ENCODE measurements around the gene ADAM19.
A peak's percentile ranks its signal among the peaks of the same experiment; 100 is the strongest.

ADAM19 gene

DNA sequence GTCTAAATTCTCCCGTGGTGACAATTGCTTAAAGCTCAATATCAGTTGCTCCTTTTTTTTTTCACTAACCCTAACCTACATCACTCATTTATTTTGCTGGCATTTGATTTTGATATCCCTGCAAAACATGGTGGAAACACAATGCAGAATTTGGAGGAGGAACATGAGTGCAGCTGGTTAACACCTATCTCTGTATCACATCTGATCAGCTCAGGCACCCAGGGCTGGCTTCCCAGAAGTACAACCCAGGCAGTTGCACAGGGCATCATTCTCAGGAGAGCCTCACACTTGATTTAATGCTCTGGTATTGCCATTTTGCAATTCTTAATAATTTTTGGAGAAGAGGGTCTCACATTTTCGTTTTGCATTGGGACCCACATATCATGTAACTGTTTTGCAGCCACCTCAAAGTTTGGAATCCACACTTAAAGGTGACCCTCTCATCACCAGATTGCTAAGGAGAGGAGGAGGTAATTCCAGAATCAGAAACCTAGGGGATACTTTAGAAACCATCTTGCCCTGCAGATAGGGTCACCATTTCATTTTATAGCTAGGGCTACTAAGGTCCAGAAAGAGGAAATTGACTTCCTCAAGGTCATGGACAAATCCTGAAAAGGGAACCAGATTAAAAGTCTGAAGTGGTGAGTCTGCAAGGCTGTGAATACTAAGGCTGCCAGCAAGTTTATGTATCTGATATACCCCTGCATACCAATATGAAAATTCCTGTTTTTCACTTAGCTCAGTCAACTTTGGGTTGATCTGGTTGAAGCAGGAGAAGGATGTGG is 19.3 kb upstream of the ADAM19 start:
- no peak for DNase-seq

DNA sequence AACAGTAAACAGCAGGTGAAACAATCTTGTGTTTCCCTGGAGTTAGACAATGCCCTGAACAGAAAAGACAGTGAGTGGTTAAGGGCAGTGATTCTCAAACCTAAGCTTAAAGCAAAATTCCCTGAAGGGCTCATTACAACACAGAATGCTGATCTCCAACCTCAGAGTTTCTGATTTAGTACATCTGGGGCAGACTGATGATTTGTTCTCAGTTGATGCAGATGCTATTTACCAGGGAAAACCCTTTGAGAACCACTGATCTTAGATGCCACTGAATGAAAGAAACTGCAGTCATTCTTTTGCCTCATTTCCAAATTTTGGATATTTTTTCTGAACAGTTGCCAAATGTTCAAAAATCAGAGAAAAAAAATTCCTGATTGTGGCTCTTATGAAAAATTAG is 18.7 kb upstream of the ADAM19 start:
- no peak for DNase-seq

DNA sequence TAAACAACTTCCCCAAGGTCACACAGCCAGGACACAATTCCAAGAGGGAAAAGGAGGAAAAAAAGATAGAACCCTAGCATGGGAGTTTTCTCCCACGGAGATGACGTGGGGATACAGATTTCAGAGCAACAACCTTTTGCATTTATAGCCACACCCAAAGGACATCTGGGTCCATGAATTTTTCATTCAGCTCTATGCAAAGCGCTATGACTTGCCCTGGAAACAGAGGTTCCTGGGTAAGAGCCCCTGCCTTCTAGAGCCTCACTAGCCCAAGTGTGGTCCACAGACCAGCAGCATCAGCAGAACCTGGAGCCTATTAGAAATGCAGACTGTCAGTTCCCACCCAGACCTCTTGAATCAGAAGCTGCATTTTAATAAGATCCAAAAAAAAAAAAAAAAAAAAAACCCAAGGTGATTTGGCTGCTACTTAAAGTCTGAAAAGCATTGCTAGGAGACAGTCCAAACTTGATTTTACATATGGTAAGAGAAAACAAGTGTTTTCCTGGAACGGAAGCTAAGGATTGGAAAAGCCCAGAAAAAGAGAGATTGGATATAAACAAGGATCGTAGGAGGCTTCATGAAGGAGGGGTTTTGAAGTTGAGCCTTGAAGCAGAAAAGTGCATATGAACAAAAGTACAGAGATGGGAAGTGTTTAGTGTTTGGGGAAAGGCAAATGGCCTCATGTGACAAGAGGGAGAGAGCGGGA is 17.6 kb upstream of the ADAM19 start:
- no peak for DNase-seq

DNA sequence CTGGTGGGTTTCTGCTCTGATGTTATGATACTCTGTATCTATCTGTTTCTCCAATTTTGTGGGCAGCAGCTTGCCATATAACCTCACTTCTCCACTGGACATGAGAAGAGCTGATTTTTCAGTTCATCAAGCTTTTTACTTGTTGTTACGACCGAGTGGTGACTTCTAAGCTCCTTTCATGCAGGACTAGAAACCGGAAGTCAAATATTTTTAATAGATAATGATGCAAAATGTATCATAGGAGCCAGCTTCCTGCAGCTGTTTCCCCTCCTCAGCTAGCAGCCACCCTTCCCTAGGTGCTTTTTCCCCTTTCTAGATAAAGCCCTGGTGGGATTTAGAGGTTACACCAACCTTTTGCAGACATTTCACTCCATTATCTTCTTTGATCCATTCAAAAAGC is 17.0 kb upstream of the ADAM19 start:
- DNase-seq = no peak

DNA sequence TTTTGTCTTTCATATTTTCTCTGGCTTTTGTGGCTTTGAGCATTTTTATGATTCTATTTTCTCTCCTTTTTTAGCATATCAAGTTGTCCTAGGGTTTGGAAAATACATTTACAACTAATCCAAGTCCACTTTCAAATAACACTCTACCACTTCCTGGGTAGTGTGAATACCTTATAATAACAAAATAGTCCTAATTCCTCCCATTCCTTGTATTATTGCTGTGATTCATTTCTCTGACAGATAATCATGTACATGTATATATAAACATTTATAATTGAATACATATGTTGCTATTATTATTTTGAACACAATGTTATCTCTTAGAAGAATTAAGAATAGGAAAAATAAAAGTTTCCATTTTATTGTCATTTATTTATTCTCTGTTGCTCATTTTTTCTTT is 14.9 kb upstream of the ADAM19 start:
- no peak for DNase-seq

DNA sequence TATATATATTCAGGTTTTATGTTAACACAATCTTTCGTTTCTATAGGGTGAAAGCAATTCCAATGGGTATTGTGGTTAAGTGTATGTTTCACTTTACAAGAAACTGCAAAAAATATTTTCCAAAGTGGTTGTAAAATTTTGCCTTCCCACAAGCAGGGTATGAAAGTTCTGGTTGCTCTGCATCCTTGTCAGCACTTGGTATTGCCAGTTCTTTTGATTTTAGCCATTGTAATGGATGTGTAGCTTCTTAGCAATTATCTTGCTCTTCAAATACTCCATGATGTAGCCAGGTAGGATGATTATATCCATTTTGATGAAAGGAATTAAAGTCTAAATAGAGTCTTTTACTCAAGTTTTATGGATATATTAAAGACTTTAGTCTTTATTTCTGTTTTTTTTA is 9.1 kb upstream of the ADAM19 start:
- DNase-seq = no peak

DNA sequence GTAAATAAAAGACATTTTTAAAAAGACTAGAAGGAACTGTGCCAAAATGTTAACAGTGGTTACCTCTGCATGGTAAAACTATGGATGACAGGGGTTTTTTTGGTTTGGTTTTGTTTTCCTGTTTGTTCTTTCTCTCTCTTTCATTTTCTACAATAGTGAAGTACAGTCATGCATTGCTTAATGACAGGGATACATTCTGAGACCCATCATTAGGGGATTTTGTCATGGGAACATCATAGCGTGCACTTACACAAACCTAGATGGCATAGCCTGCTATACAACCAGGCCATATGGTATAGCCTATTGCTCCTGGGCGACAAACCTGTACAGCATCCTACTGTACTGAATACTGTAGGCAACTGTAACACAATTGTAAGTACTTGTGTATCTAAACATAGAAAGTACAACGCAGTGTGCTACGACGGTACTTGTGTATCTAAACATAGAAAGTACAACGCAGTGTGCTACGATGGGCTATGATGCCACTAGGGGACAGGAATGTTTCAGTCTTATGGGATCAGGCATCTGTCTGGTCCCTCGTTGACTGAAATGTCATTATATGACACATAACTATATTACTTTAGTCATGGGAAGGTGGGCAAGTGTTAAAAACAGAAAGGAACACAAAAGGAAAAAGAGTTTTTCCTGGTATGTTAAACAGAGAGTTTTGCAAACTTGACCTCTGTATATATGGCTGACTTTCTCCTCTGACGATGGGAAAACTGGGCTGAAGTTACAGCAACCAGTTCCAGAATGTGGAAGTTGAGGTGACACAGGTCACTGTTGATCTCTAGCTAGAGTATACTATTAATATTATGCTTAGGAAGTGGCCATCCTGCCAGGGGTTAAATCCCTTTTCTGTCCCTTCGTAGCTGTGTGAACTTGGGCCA is 7.4 kb upstream of the ADAM19 start:
- no peak for DNase-seq

DNA sequence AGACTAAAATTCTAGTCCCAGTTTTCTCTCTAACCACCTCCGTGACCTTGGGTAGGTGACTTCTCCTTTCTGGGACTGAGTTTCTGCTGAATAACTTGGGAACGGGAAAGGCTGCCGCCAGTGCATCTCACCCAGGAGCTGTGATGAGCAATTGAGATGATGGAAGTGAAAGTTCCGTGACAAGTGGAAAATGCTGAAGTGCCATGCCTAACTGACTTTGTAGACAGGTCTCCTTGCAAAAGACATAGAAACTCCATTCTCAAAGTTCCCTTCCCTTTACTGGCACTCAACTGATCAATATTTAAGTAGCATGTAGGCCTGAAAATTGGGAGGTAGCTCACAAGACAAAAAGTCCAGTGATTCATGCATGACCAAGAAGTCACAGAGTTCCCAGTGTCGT is 6.3 kb upstream of the ADAM19 start:
- DNase-seq = no peak

DNA sequence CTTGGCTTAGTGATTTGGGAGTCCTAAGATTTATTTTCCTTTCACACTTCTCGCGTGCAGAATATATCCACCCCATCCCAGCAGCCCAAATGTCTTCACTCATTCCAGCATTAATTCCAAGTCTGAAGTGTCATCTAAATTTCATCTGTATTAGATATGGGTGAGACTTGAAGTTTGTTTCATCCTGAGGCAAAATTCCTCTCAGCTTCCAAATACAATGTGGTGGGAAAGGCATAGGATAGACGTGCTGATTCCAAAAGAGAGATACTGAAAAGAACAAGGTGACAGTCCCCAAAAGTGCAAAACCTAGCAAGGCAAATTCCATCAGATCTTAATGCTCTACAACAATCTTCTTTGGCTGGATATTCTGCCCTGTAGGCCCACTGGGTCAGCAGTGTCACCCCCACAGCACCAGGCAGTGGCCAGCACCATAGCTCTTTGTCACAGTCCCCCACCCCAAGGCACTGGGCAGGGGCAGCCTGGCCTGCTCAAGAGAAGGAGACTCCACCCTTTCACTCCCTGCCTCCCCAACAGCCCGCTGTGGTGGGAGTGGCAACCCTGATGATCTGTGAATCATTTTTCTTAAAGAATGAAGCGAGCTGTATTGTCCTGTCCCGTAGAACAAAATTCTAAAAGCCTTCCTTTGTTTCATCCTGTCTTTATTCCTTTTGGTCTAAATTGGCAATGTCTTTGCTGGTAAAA is 2.7 kb upstream of the ADAM19 start:
- no peak for DNase-seq

DNA sequence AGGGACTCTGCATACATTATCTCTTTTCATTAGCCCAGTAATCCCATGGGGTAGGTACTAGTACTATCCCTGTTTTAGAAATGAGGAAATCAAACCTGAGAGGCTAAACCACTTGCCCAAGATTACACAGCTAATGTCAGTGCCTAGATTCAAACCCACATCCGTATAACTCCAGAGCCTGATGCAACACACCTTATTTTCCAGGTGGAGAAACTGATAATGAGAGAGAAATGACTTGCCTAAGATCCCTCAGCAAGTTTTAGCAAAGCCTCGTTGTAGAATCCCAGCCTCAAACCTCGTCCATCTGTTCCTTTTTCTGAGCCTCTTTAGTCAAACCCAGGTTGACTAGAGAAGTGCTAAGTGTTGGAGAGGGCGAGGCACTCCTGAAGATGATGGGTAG is 1.1 kb upstream of the ADAM19 start:
- DNase-seq = no peak

DNA sequence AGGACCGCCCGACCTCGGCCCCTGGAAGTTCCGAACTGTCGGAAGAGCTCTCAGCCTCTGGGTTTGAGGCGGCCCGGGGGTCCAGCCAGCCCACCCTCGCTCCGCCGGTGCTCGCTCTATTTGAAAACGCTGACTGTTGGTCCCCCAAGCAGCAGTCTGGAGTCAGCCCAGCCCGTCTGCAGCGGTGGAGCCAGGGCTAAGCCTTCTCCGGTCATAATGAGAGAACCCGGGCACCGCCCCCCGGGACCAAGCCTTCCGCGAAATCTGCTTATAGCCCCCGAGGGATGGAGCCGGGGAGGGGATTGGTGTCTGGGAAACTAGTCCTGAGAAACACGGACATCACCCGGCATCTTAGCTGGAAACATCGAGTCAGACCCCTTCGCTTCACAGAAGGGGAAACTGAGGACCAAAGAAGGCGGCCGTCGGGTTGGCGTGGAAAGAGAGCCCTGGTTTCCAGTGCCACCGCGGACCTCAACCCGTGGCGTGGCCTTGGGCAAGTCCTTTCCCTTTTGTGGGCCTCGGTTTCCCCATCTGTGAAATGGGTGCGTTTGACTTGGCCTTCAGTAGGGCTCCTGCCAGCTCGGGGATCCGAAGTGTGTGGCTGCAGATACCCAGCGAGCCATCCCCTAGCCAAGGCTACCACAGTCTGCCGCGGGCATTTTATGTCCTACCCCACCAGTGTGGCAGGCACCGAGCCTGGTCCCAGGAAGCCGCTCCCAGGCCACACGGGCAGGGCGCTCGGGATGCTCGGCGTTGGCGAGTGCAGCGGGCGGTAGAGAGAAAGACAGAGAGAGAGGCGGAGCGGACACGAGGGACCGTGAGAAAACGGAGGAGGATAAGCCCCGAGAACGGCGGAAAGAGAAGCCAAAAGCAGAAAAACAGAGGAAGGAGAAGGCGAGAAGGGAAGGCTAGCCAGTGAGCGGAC is 857 bp downstream of the ADAM19 start:
- DNase-seq = peak; percentile 63

DNA sequence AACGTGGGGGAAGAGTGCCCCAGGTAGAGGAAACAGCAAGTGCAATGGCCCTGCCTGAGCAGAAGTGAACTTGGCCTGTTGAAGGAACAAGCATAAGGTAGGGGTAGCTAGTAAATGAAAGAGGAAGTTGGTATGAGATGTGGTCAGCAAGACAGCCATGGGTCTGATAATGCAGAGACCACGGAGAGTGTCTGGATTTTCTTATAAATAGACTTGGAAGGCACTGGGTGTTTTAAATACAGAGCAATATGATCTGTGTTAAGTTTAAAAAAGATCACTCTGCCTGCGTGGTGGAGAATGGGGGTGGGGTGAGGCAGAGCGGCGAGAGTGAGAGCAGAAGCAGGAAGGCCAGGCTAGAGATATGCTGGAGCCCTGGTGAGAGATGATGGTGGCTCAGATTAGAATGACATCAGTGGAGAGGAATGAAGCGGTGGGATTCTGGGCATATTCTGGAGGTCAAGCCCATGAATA is 4.2 kb downstream of the ADAM19 start:
- peak; percentile 48 for DNase-seq

DNA sequence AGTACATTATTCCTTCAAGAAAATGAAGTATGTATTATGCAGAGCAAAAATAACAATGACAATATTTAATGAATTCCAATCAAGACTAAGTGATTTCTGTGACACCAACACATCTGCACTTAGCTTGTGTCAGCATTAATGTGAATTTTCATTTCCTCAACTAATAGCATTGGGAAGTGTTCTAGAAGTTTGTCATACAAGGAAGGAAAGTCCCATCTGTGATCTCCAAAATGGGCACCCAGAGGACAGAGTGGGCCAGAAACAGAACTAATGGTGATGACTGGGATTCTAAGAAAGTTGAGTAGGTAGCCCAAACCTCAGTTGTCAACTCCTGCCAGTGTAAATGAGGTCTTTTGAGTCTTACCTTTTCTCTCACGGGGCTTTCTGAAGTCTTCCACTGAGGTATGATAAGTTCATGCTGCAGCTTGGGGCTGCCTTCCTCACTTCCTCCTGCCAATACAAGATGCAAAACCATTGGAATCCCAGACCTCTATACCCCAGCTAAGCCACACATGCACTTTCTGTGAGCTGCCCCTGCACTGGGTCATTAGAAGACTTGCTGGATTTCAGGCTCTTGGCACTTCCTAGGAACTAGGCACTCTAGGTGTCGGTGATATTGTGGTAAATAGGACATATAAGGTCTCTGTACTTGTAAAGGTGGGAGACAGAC is 4.9 kb downstream of the ADAM19 start:
- no peak for DNase-seq

DNA sequence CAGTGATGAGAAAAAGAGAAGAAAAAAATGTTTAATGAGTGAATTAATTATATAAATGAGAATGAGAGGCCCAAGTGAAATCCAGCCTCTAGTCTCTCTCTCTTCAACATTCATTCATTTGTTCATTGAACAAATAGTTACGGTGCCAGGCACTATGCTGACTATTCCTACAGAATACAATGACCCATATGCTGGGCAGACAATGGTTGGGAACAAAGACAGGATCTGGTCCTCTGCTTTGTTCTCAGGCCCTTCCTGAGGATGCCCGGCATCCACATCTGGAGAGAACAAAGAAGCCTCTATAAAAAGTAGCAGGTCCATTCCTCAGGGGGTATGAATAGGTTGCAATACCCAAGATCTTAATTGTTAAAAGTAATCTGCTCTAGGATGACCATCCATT is 6.9 kb downstream of the ADAM19 start:
- DNase-seq = no peak

DNA sequence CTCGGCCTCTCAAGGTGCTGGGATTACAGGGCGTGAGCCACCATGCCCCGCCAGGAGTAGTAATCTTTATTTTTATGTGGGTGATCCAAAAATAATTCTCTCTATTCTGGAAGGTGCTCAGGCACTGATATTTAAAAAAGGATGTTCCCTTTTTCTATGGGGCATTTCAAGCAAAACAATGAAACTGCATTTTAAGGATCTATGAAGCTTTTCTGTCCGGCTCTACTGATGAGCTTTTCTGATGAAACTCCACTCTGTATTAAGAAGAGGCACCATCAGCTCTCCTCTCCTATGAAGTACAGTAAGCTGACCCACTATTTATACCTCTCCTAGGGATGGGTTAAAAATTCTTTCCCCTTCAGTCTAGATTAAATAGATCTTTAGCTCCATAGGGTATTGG is 7.4 kb downstream of the ADAM19 start:
- DNase-seq = no peak

DNA sequence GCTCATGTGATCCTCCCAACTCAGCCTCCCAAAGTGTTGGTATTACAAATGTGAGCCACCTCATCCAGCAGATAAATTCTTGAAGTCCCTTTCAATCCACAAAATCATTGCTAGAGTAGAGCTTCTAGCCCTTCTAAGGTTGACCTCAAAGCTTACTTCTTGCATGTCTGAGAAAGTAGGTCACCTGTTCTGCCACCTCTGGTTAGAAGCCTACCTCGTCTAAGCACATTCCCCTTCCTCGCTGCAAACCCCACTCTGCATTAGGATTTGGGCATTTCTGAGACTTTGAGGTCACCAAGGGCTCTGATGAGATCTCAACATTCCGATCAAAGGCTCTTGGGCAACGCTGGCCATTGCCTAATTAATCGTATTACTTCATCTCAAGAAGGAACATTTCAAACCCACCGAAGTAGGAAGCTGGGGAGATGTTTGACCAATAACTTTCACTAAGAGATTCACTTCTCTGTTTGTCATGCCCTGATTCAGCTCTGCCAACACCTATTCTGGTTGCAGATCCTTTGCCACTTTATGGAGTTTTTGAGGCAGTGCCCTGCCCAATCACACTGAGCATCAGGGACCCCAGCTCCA is 8.6 kb downstream of the ADAM19 start:
- DNase-seq = no peak

DNA sequence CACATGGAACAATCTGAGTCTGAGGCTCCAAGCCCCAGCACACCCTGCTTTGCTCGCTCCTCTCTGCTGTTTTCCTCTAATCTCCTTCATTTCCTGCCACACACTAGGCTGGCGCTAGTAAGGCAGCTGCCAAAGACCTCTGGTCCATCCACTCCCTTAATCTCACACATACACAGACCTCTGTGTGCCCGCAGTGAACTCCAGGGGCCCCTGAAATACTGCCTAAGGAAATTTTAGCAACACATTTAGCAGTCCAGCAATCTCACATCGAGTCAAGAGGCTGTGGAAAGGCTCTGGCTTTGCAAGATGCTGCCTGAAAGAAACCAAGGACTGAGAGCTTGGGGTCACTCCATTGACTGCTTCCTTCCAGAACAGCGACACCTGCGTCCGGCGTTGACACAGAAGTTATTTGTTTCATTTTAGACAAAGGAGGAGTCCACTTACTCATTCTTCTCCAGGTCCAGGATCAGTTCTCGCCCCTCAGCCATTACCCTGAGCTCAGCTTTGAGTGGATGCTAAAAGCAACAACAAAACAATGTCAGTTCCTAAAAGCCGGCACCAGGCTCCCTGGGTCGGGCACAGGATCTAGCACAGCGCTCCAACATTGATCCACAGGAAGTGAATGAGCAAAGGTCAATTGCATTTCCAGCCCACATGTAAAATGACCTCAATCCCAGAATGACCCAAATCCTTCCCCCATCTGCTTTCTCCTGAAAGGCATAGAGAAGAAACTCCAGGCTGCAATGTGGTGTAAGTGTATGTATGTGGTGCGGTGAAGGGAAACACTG is 11.5 kb downstream of the ADAM19 start:
- peak; percentile 53 for DNase-seq

DNA sequence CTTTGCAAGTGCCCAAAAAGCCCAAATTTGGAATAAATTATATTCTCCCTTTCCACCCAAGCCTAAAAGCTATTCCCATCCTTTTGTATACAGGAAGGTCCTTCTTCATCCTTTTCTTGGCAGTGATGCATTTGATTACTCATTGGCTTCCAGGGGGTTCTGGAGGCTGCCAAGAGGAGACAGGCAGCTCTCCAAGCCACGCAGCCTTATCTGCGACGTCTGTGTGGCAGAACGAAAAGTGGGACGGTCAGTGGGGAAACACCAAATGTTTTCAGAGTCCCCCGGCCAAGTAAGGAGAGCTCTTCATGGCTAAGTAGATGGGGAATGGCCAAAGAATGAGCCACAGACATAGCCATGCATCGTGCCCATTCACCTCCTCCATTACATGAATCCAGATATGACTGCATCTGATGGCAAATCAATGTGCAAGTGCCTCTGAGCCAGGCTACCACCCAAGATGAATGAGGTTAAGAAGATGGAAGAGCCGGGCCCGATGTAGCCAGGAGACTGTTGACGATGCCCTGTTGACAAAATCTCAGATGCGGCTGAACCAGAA is 12.1 kb downstream of the ADAM19 start:
- no peak for DNase-seq

DNA sequence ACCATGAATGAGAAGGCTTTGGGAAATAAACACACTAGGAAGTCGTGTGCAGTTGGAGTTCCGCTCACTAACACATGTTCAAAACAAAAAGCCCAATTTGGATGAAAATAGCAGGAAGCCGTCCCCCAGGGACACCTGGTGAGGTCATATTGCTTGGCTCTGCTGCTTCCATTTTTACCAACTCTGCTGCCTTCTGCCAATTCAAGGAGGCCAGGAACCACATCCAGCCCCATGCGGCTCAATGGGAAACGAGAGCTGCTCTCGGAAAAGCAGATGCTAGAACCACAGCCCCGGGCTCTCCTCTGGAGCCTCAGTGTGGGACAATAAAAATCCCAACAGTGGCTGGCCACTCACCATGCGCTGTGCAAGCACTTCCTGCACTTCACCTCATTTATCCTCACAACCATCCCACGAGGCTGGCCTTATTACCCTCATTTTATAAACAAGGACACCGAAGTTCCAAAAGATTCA is 13.4 kb downstream of the ADAM19 start:
- peak; percentile 88 for DNase-seq

Measured in right hindlimb (tissue), 1 donor.